ENCODE data around the gene C9orf78. TPM values are rescaled to one million over a fixed set of nuclear protein-coding genes. Genes with fewer than 3 reads are reported as not detected.

Gene C9orf78
- total RNA-seq, 1 donor, result 32.4 TPM

- DNase-seq (ENCODE audit: low read depth), result no peak
- TF ChIP-seq CTCF (IDR thresholded peaks at IDR 0.05; ENCODE audit: insufficient read depth, low read depth, low read length), result no peak
Measured at GRCh38 chr9:129879103-129879699, 44.1 kb upstream of the C9orf78 start.

DNA sequence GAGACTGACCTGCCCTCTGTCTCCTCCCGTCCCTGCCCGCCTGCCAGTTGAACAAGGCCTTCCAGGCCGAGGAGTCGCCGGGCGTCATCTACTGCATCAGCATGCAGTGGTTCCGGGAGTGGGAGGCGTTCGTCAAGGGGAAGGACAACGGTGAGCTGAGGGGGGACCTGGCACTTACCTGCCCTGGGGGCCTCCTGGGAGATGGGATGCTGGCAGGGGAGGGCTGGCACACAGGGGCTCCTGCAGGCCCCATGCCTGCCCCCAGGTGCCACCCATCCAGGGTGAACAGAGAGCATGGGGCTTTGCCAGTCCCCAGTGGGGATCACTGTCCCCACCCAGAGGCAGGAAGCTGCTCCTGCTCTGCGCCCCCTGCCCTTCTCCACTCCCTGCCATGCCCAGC is 43.2 kb upstream of the C9orf78 start:
- TF ChIP-seq CTCF (IDR thresholded peaks at IDR 0.05; ENCODE audit: insufficient read depth, low read depth, low read length), result no peak
- DNase-seq (ENCODE audit: low read depth), result no peak
- no peak overlapping the region for H3K4me3 ChIP-seq (ENCODE audit: low read depth, low read length)

More at GRCh38 chr9:129879103-129879699, 44.1 kb upstream of the C9orf78 start:
- no peak overlapping the region for H3K4me3 ChIP-seq (ENCODE audit: low read depth, low read length)

DNA sequence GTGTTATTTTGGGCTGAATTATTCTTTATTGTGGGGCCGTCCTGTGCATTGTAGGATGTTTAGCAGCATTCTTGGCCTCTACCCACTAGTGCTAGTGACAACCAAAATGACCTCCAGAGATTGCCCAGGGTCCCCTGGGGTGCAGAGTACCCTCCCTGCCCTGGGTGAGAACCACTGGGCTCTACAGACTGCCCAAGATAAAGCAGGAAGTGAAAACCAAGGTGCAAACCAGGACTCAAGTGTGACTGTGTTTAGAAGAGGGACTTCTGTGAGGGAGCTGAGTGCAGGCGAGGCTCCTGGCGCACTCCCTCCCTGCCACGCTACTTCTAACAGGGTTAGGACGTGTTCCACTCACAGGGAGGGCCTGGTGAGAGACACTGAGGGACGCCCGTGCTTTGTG is 41.7 kb upstream of the C9orf78 start:
- H3K4me3 ChIP-seq (ENCODE audit: low read depth, low read length), result no peak overlapping the region
- DNase-seq (ENCODE audit: low read depth), result no peak
- TF ChIP-seq CTCF (IDR thresholded peaks at IDR 0.05; ENCODE audit: insufficient read depth, low read depth, low read length), result no peak

GRCh38 chr9:129875687-129876395 is 40.8 kb upstream of the C9orf78 start:
- TF ChIP-seq CTCF (IDR thresholded peaks at IDR 0.05; ENCODE audit: insufficient read depth, low read depth, low read length), result no peak
- no peak overlapping the region for H3K4me3 ChIP-seq (ENCODE audit: low read depth, low read length)
- no peak for DNase-seq (ENCODE audit: low read depth)

DNA sequence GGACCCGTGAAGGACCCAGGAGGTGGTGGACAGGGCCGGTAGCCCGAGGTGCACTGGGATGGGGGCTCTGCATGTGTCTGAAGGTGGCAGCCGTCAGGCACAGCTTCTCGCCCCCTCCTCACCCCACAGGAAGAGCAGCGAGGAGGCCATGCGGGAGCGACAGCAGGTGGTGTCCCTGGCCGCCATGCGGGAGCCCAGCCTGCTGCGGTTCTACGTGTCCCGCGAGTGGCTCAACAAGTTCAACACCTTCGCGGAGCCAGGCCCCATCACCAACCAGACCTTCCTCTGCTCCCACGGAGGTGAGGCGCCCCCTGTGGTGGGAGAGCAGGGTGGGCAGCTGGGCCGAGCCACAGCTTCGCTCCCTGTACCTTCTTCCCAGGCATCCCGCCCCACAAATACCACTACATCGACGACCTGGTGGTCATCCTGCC is 40.1 kb upstream of the C9orf78 start:
- no peak for DNase-seq (ENCODE audit: low read depth)
- H3K4me3 ChIP-seq (ENCODE audit: low read depth, low read length), result no peak overlapping the region
- no peak for TF ChIP-seq CTCF (IDR thresholded peaks at IDR 0.05; ENCODE audit: insufficient read depth, low read depth, low read length)

DNA sequence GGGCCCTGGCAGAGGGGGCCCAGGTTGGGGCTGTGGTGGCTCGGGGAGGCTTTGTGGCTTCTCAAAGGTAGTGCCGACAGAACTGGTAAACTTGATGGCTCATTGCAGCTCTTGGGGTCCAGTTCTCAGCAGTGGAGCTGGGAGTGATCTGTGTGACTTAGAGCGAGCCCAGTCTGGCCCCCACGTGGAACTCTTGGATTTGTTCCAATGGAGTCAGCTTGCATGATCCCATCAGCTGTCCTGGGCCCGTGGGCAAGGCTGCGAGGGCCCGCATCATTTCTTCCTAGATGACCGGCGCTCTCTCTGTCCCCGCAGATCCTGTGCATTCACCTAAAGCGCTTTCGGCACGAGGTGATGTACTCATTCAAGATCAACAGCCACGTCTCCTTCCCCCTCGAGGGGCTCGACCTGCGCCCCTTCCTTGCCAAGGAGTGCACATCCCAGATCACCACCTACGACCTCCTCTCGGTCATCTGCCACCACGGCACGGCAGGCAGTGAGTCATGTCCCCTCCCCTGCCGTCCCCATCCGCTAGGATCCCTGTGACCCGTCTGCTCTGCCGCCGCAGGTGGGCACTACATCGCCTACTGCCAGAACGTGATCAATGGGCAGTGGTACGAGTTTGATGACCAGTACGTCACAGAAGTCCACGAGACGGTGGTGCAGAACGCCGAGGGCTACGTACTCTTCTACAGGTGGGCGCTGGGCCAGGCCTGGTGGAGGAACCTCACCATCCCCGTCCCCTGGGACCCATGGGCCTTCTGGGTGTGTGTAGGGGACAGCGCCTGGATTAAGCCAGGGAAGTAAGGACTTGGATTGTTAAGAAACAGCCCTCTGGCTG is 39.4 kb upstream of the C9orf78 start:
- DNase-seq (ENCODE audit: low read depth), result no peak
- no peak for TF ChIP-seq CTCF (IDR thresholded peaks at IDR 0.05; ENCODE audit: insufficient read depth, low read depth, low read length)
- no peak overlapping the region for H3K4me3 ChIP-seq (ENCODE audit: low read depth, low read length)
